SK-N-SH (cell line): ENCODE data around the gene SMPD1. TPM values are rescaled to one million over a fixed set of nuclear protein-coding genes. Genes with fewer than 3 reads are reported as not detected.

Experiments used
- CTCF ChIA-PET: fragments of 300-600, 350-600 bp; formaldehyde crosslinking; extraction: SDS; loops from one replicate; lab custom pipeline; 2021; lab: Yijun Ruan, JAX
- POLR2A ChIA-PET: fragments of 350-600 bp; sonication (Branson Sonifier 250); formaldehyde crosslinking; extraction: SDS; loops from one replicate; lab custom pipeline; 2020; ENCODE audit warnings: antibody characterized with exemption, inconsistent platforms; lab: Yijun Ruan, JAX
- DNase-seq: peaks from one replicate; pipeline ENCODE4 v3.0.0; 2012
- H2AFZ ChIP-seq: fragments of 200-600 bp; sonication (generic); 2 replicates; pipeline ENCODE4 v1.8.1; 2016; ENCODE audit warnings: antibody characterized with exemption, mild to moderate bottlenecking, low read depth
- H3F3A ChIP-seq: fragments of 200-600 bp; sonication (generic); replicated peaks from 2 replicates; pipeline ENCODE3; 2016; ENCODE audit warnings: antibody characterized with exemption, mild to moderate bottlenecking; ENCODE audit not compliant: insufficient read depth
- H3K27ac ChIP-seq, 2 experiments: fragments of 200-500 bp in 1 of 2; fragments of 200-600 bp in 1 of 2; sonication (Bioruptor generic) in 1 of 2; sonication (generic), shearing (Covaris generic) in 1 of 2; 2 replicates each; pipeline versions ENCODE4 v1.5.1 to v1.6.1; 2014 to 2016; ENCODE audit warnings: low read depth in 2 of 2, inconsistent platforms in 1 of 2, low read length in 1 of 2, mild to moderate bottlenecking in 1 of 2, mixed read lengths in 1 of 2
- H3K27me3 ChIP-seq: fragments of 200-600 bp; sonication (generic), shearing (Covaris generic); 2 replicates; pipeline ENCODE4 v1.6.1; 2016; ENCODE audit warnings: mixed run types; ENCODE audit not compliant: insufficient read depth
- H3K36me3 ChIP-seq, 2 experiments: fragments of 200-500 bp in 1 of 2; fragments of 200-600 bp in 1 of 2; sonication (Bioruptor generic) in 1 of 2; sonication (generic) in 1 of 2; replicated peaks in 1 of 2; 2 replicates each; pipeline versions ENCODE3 to v1.5.1; 2014 to 2016; ENCODE audit warnings: low read length in 1 of 2, mild to moderate bottlenecking in 1 of 2; ENCODE audit not compliant: insufficient read depth in 2 of 2, control insufficient read depth in 1 of 2
- H3K4me1 ChIP-seq, 2 experiments: fragments of 200-500 bp in 1 of 2; fragments of 200-600 bp in 1 of 2; sonication (Bioruptor generic) in 1 of 2; sonication (generic), shearing (Covaris generic) in 1 of 2; 2 replicates each; pipeline versions ENCODE4 v1.5.1 to v1.6.1; 2014 to 2016; ENCODE audit warnings: low read depth in 1 of 2, low read length in 1 of 2, mixed run types in 1 of 2; ENCODE audit not compliant: insufficient read depth in 2 of 2, control insufficient read depth in 1 of 2
- H3K4me2 ChIP-seq: fragments of 200-600 bp; sonication (generic), shearing (Covaris generic); 2 replicates; pipeline ENCODE4 v1.6.1; 2017; ENCODE audit warnings: mixed run types
- H3K4me3 ChIP-seq, 2 experiments: fragments of 200-500 bp in 1 of 2; fragments of 200-600 bp in 1 of 2; sonication (Bioruptor generic) in 1 of 2; sonication (generic), shearing (Covaris generic) in 1 of 2; 2 replicates each; pipeline versions ENCODE4 v1.5.1 to v1.8.1; 2014 to 2016; ENCODE audit warnings: low read depth in 2 of 2, inconsistent platforms in 1 of 2, low read length in 1 of 2, mild to moderate bottlenecking in 1 of 2, mixed read lengths in 1 of 2, moderate library complexity in 1 of 2
- H3K79me2 ChIP-seq: fragments of 200-600 bp; sonication (generic); 2 replicates; pipeline ENCODE4 v1.8.1; 2017; ENCODE audit warnings: mild to moderate bottlenecking; ENCODE audit not compliant: insufficient read depth
- H3K9ac ChIP-seq: fragments of 200-600 bp; sonication (generic); 2 replicates; pipeline ENCODE4 v1.6.1; 2017; ENCODE audit warnings: mixed run types
- H3K9me2 ChIP-seq: fragments of 200-600 bp; sonication (generic); 2 replicates; pipeline ENCODE4 v1.6.1; 2017; ENCODE audit warnings: mixed run types
- H3K9me3 ChIP-seq: fragments of 200-600 bp; sonication (generic); 2 replicates; pipeline ENCODE4 v1.6.1; 2017; ENCODE audit warnings: mixed run types, mild to moderate bottlenecking, moderate library complexity
- H4K20me1 ChIP-seq: fragments of 200-600 bp; sonication (generic); 2 replicates; pipeline ENCODE4 v1.6.1; 2017; ENCODE audit warnings: mild to moderate bottlenecking, mixed run types; ENCODE audit not compliant: insufficient read depth
- ELF1 ChIP-seq: IDR thresholded peaks from 2 replicates; pipeline ENCODE4 v1.4.0; 2012
- EP300 ChIP-seq, 2 experiments: IDR thresholded peaks; 2 replicates each; pipeline versions ENCODE4 v1.4.0 to v1.6.1; 2012; ENCODE audit warnings: borderline replicate concordance in 1 of 2, low read depth in 1 of 2, low read length in 1 of 2
- EZH2phosphoT487 ChIP-seq: fragments of 200-600 bp; sonication (generic); IDR thresholded peaks from 2 replicates; pipeline ENCODE4 v1.6.1; 2017; ENCODE audit warnings: low read depth, mixed run types, mild to moderate bottlenecking, antibody characterized with exemption, moderate library complexity, borderline replicate concordance
- GABPA ChIP-seq: IDR thresholded peaks from 2 replicates; pipeline ENCODE4 v1.4.0; 2012; ENCODE audit warnings: low read depth, mild to moderate bottlenecking
- NFIC ChIP-seq: IDR thresholded peaks from 2 replicates; pipeline ENCODE4 v1.4.0; 2012; ENCODE audit warnings: borderline replicate concordance
- RCOR1 ChIP-seq: fragments of 150-350 bp; IDR thresholded peaks from 2 replicates; pipeline ENCODE4 v1.6.1; 2017; ENCODE audit warnings: antibody characterized with exemption, low read length
- RXRA ChIP-seq: IDR thresholded peaks from 2 replicates; pipeline ENCODE4 v1.4.0; 2012; ENCODE audit warnings: low read depth, mild to moderate bottlenecking, borderline replicate concordance
- YY1 ChIP-seq: IDR thresholded peaks from 2 replicates; pipeline ENCODE4 v1.4.0; 2012; ENCODE audit warnings: low read depth, mild to moderate bottlenecking
- WGBS: methylation state at CpG from one replicate; pipeline ENCODE4 v1.1.6; 2017; ENCODE audit warnings: low lambda C conversion rate; 5-methylcytosine and 5-hydroxymethylcytosine counted together
- polyA plus RNA-seq, 3 experiments: library from polyadenylated mRNA; depleted of rRNA; stranded (reverse); fragments of >200 nt; gene quantifications; 2 replicates each; pipeline ENCODE4 v1.2.3, GENCODE V29; 2012
- TF ChIP-seq, protein P1 (sequence below): fragments of 150-350 bp; IDR thresholded peaks from 2 replicates; pipeline ENCODE4 v1.6.1; 2017; ENCODE audit warnings: antibody characterized with exemption, low read length, low read depth, borderline replicate concordance
- TF ChIP-seq, protein P2 (sequence below): IDR thresholded peaks from 2 replicates; pipeline ENCODE4 v1.4.0; 2012; ENCODE audit warnings: low read depth, borderline replicate concordance
- TF ChIP-seq, protein P3 (sequence below): IDR thresholded peaks from 2 replicates; pipeline ENCODE4 v1.4.0; 2012; ENCODE audit warnings: low read depth, borderline replicate concordance
- TF ChIP-seq, protein P4 (sequence below): IDR thresholded peaks from 2 replicates; pipeline ENCODE4 v1.6.1; 2012; ENCODE audit warnings: mild to moderate bottlenecking, low read depth, low read length, moderate library complexity
- TF ChIP-seq, protein P5 (sequence below): fragments of 150-350 bp; IDR thresholded peaks from 2 replicates; pipeline ENCODE4 v1.6.1; 2016; ENCODE audit warnings: mild to moderate bottlenecking, low read depth, low read length

SMPD1 gene
- polyA plus RNA-seq, 1 of the 3 experiments (the other 2 are of a cell fraction), result 69.2 TPM

DNA sequence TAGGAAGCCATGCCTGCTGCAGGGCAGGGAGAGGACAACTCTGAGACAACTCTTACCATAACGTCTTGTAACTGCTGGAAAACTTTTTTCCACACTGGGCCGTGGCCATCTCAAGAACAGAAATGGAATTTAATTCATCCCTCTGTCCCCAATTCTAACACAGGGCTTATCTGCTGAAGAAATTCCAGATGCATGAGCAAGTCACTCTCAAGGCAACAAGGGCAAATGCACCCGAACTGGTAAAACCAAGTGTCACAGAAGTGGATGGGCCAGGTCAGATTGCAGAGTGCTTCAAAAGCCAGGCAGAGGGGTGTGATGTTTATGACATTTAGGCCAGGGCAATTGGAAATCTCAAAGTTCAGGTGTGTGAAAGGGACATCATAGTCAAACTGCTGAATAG, 7.4 kb downstream of the SMPD1 start:
- H3F3A ChIP-seq, result no peaks in the 10 kb centered on the region
- no peaks in the 10 kb centered on the region for H3K79me2 ChIP-seq
- no peaks in the 10 kb centered on the region for H4K20me1 ChIP-seq
- CTCF ChIA-PET, result interaction anchor here (2.2 to 4.4 kb wide), 2 partner anchors 19 to 46 kb away, joined by 9 to 19 read pairs; no protein-coding TSS in a partner anchor
- H3K4me1 ChIP-seq, result peaks cover 0 to 11% of the 10 kb centered on the region in 2 experiments; a peak in 2 of 4 replicates
- H3K27ac ChIP-seq, result no peak overlapping the region
- H3K27me3 ChIP-seq, result no peaks in the 10 kb centered on the region
- H3K36me3 ChIP-seq, result peaks cover 0 to 28% of the 10 kb centered on the region in 2 experiments
- no peak for TF ChIP-seq EP300 (IDR thresholded peaks at IDR 0.05; ENCODE audit: borderline replicate concordance in 1 of 2, low read depth in 1 of 2, low read length in 1 of 2)
- no peak for TF ChIP-seq NFIC
- no peak for TF ChIP-seq ELF1
- TF ChIP-seq GABPA, result no peak
- TF ChIP-seq, protein P1, sequence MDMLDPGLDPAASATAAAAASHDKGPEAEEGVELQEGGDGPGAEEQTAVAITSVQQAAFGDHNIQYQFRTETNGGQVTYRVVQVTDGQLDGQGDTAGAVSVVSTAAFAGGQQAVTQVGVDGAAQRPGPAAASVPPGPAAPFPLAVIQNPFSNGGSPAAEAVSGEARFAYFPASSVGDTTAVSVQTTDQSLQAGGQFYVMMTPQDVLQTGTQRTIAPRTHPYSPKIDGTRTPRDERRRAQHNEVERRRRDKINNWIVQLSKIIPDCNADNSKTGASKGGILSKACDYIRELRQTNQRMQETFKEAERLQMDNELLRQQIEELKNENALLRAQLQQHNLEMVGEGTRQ, result no peak
- TF ChIP-seq, protein P2, sequence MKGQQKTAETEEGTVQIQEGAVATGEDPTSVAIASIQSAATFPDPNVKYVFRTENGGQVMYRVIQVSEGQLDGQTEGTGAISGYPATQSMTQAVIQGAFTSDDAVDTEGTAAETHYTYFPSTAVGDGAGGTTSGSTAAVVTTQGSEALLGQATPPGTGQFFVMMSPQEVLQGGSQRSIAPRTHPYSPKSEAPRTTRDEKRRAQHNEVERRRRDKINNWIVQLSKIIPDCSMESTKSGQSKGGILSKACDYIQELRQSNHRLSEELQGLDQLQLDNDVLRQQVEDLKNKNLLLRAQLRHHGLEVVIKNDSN, result no peak
- TF ChIP-seq, protein P3, sequence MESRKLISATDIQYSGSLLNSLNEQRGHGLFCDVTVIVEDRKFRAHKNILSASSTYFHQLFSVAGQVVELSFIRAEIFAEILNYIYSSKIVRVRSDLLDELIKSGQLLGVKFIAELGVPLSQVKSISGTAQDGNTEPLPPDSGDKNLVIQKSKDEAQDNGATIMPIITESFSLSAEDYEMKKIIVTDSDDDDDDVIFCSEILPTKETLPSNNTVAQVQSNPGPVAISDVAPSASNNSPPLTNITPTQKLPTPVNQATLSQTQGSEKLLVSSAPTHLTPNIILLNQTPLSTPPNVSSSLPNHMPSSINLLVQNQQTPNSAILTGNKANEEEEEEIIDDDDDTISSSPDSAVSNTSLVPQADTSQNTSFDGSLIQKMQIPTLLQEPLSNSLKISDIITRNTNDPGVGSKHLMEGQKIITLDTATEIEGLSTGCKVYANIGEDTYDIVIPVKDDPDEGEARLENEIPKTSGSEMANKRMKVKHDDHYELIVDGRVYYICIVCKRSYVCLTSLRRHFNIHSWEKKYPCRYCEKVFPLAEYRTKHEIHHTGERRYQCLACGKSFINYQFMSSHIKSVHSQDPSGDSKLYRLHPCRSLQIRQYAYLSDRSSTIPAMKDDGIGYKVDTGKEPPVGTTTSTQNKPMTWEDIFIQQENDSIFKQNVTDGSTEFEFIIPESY, result no peak
- no peak for DNase-seq
- H2AFZ ChIP-seq, result no peak overlapping the region
- H3K4me3 ChIP-seq, result no peak overlapping the region
- H3K9me3 ChIP-seq, result no peaks in the 10 kb centered on the region
- H3K9ac ChIP-seq, result no peak overlapping the region
- no peak overlapping the region for H3K4me2 ChIP-seq
- H3K9me2 ChIP-seq, result no peaks in the 10 kb centered on the region
- WGBS, result 39% methylated on average over 3 of the region's 3 CpGs
- POLR2A ChIA-PET, result no interaction called here

DNA sequence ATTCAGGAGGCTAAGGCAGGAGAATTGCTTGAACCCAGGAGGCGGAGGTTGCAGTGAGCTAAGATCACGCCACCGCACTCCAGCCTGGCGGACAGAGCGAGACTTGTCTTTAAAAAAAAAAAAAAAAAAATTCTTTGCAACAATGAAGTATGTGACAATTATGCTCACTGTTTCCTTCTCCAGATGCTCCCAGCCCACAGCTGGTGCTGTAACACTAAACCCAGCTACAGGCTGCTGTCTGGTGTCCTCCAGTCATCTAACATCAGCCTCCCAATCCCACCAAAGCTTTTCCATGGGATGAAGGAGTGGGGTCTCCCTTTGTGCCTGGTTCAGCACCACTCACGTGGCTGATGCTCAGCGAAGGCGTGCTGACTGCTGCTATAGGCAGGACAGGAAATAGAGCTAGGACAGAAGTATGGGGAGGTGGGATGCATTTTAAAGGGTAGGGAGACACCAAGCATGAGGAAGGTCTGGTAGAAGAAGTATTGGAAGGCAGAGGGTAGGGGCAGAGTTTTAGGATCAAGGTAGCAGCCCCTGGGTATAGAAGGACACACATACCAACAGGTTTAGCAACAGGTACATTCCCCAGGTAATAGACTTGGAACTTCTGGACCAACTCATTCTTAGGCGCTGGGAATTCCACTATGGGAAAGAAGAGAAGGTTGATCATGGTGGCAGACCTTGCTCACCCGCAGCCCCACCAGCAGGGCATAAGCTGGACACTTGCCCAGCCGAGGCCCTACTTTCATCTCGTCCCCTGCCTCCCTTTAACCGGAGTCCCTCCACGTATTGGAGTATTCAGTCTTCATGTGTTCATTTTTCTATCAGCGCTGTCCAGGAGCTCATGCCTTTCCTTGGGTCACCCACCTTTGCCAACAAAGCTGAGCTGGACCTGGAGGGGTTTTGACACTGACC, 10.4 kb downstream of the SMPD1 start:
- Histone ChIP-seq H3K9ac (no peak overlapping the region), H3K4me1 (peaks cover 10 to 11% of the 10 kb centered on the region in 2 experiments; a peak in 2 of 4 replicates), H3K4me3 (no peak overlapping the region), H3K9me3 (no peaks in the 10 kb centered on the region), H3K36me3 (peaks cover 0 to 17% of the 10 kb centered on the region in 2 experiments), H2AFZ (no peak overlapping the region), H3K27me3 (no peaks in the 10 kb centered on the region), H3F3A (no peaks in the 10 kb centered on the region), H3K27ac (no peak overlapping the region), H3K4me2 (no peak overlapping the region), H4K20me1 (no peaks in the 10 kb centered on the region), H3K9me2 (no peaks in the 10 kb centered on the region), H3K79me2 (no peaks in the 10 kb centered on the region)
- DNase-seq, result no peak
- ChIA-PET POLR2A (interaction anchor here (1.4 kb wide), 1 partner anchor 19 kb away, joined by 3 read pairs; the partner anchor contains the start of gene APBB1), CTCF (interaction anchor here (1.0 to 4.4 kb wide), 5 partner anchors 22 to 354 kb away, joined by 3 to 19 read pairs (median 4); no protein-coding TSS in a partner anchor)
- 96% methylated on average over 15 of the region's 15 CpGs for WGBS
- TF ChIP-seq, protein P4, sequence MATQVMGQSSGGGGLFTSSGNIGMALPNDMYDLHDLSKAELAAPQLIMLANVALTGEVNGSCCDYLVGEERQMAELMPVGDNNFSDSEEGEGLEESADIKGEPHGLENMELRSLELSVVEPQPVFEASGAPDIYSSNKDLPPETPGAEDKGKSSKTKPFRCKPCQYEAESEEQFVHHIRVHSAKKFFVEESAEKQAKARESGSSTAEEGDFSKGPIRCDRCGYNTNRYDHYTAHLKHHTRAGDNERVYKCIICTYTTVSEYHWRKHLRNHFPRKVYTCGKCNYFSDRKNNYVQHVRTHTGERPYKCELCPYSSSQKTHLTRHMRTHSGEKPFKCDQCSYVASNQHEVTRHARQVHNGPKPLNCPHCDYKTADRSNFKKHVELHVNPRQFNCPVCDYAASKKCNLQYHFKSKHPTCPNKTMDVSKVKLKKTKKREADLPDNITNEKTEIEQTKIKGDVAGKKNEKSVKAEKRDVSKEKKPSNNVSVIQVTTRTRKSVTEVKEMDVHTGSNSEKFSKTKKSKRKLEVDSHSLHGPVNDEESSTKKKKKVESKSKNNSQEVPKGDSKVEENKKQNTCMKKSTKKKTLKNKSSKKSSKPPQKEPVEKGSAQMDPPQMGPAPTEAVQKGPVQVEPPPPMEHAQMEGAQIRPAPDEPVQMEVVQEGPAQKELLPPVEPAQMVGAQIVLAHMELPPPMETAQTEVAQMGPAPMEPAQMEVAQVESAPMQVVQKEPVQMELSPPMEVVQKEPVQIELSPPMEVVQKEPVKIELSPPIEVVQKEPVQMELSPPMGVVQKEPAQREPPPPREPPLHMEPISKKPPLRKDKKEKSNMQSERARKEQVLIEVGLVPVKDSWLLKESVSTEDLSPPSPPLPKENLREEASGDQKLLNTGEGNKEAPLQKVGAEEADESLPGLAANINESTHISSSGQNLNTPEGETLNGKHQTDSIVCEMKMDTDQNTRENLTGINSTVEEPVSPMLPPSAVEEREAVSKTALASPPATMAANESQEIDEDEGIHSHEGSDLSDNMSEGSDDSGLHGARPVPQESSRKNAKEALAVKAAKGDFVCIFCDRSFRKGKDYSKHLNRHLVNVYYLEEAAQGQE, result no peak
- TF ChIP-seq RXRA (no peak), RCOR1 (no peak), YY1 (no peak), EZH2phosphoT487 (no peak), GABPA (no peak), NFIC (no peak), ELF1 (no peak)
- TF ChIP-seq, protein P5, sequence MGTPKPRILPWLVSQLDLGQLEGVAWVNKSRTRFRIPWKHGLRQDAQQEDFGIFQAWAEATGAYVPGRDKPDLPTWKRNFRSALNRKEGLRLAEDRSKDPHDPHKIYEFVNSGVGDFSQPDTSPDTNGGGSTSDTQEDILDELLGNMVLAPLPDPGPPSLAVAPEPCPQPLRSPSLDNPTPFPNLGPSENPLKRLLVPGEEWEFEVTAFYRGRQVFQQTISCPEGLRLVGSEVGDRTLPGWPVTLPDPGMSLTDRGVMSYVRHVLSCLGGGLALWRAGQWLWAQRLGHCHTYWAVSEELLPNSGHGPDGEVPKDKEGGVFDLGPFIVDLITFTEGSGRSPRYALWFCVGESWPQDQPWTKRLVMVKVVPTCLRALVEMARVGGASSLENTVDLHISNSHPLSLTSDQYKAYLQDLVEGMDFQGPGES, result no peak
- TF ChIP-seq, protein P1, result no peak
